ENCODE measurements around the gene TMEM183A. TPM values are rescaled to one million over a fixed set of nuclear protein-coding genes. Genes with fewer than 3 reads are reported as not detected.

The TMEM183A gene
- total and polyA plus RNA-seq, 9 donors = 42.0 to 72.4 (median 46.6) TPM

DNA sequence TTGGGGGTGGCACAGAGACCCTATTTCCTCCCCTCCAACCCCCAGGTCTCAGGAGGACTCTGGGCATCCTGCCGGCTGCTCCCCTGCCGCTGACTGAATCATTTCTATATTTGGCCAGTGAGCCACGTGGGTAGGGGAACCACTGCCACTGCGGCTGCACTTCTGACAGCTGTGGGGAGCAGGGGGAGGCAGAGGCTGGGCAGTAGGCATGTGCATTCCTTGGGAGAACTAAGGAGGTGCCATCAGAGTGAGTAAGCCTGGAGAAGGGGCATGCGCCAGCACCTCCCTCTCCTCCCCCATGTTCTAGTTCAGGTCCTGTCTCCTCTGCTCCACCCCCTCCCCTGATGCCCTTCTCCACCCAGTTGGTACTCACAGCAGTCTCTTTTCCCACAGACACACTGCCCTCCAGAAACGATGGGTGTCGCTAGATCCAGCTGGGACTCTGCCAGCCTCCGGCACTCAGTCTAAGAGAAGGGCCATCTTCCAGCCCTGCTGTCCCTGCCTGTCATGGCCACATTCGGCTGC, 31.1 kb downstream of the TMEM183A start:
- no peak for DNase-seq
- 35 to 42% (median 38%) methylated on average over 9 of the region's 9 CpGs for WGBS, 3 donors
- no peak overlapping the region for H3K27ac ChIP-seq

DNA sequence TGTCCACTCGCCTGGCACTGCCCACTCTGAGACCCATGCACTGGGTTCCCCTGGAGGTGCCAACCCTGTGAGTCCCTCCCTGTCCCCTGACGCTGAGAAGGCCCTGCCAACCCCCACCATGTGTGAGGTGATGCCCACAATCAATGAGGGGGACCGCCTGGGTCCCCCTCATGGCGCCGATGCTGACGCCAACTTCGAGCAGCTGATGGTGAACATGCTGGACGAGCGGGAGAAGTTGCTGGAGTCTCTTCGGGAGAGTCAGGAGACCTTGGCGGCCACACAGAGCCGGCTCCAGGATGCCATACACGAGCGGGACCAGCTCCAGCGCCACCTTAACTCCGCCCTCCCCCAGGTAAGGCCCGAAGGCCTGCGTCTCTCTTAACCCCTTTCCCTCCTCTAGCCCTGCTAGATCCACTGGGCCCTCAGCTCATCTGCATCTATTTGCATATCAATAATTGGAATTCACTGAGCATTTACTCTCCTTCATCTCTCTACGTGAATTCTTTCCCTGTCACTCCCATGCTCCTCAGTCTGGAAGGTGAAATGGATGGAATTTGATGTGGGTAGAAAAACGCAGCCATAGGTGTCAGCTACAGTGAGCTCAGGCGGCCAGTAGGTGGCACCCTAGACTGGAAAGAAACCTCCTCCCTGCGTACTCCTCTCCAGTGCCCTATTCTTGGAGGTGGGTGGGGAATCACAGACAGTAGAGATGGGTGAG, 31.9 kb downstream of the TMEM183A start:
- Histone ChIP-seq H3K4me1 (ENCODE audit: insufficient read depth) (no peaks in the 10 kb centered on the region), H3K36me3 (no peaks in the 10 kb centered on the region), H3K9me3 (no peaks in the 10 kb centered on the region), H3K27me3 (no peaks in the 10 kb centered on the region), H3K27ac (no peak overlapping the region), H3K4me3 (no peak overlapping the region)
- peak; percentile 64 to 81 (median 76) for DNase-seq
- 49 to 61% (median 49%) methylated on average over 20 to 22 of the region's 22 CpGs for WGBS, 3 donors
- no peak for TF ChIP-seq EP300 (IDR thresholded peaks at IDR 0.05)
- TF ChIP-seq, protein P1, sequence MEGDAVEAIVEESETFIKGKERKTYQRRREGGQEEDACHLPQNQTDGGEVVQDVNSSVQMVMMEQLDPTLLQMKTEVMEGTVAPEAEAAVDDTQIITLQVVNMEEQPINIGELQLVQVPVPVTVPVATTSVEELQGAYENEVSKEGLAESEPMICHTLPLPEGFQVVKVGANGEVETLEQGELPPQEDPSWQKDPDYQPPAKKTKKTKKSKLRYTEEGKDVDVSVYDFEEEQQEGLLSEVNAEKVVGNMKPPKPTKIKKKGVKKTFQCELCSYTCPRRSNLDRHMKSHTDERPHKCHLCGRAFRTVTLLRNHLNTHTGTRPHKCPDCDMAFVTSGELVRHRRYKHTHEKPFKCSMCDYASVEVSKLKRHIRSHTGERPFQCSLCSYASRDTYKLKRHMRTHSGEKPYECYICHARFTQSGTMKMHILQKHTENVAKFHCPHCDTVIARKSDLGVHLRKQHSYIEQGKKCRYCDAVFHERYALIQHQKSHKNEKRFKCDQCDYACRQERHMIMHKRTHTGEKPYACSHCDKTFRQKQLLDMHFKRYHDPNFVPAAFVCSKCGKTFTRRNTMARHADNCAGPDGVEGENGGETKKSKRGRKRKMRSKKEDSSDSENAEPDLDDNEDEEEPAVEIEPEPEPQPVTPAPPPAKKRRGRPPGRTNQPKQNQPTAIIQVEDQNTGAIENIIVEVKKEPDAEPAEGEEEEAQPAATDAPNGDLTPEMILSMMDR (IDR thresholded peaks at IDR 0.05) = peak; percentile 66 to 86 (median 75)
- intact Hi-C loops (cut with DNase I) = loop anchor here in 3 of 4 donors (2.0 to 5.0 kb wide), 2 partner anchors 178 to 180 kb away; no protein-coding TSS in a partner anchor

More for the DNA sequence above, 31.1 kb downstream of the TMEM183A start:
- no peaks in the 10 kb centered on the region for H3K27me3 ChIP-seq
- no peak overlapping the region for H3K4me3 ChIP-seq
- H3K9me3 ChIP-seq = no peaks in the 10 kb centered on the region
- intact Hi-C loops (cut with DNase I) = loop anchor here in 3 of 4 donors (2.0 to 5.0 kb wide), 2 partner anchors 179 to 181 kb away; no protein-coding TSS in a partner anchor
- no peaks in the 10 kb centered on the region for H3K36me3 ChIP-seq
- no peaks in the 10 kb centered on the region for H3K4me1 ChIP-seq (ENCODE audit: insufficient read depth)
- TF ChIP-seq EP300 (IDR thresholded peaks at IDR 0.05) = no peak
- TF ChIP-seq, protein P1 (IDR thresholded peaks at IDR 0.05) = no peak
- TF ChIP-seq POLR2A (IDR thresholded peaks at IDR 0.05) = no peak

DNA sequence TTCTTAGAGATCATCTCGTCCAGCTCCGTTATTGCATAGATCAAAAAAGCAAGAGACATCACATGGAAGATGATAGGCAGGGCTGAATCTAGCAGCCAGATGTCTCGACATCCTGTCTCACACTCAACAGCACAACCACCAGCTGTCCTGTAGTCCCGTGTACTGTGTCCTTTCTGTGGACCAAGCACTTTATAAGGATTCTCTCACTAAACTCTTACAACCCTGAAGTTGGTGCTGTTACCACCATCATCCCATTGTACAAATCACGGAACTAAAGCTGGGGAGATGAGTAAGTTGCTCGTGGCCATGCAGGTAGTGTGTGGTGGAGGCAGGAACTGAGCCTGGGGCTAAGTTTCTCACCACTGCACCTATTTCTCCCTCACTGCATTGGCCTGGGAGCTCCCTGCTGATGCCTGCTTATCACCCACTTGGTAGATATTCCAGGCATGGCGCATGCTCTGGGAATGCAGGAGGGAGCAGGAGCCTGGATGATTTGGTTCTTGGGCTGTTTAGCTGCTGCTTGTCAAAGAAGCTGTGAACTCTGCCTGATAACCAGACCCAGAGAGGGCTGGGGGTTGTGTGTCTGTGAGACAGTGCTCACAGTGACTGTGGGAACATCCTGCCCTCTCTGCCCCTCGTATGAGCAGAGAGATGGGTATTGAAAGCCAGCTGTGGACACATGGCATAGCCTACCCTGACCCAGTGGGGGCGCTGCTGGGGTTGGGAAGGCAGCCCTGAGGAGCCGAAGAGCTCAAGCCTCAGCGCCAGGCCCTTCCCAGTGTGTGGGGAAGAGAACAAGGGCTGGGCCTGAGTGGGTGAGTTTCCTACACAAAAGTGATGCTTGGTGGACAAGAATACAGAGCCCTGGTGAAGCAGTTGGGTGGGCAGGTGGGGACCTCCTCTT, 32.7 kb downstream of the TMEM183A start:
- DNase-seq = no peak
- H3K36me3 ChIP-seq = no peaks in the 10 kb centered on the region
- intact Hi-C loops (cut with DNase I) = loop anchor here (2.0 to 5.0 kb wide), 2 partner anchors 177 to 179 kb away; no protein-coding TSS in a partner anchor

More for the DNA sequence above, 32.7 kb downstream of the TMEM183A start:
- Histone ChIP-seq H3K4me1 (ENCODE audit: insufficient read depth) (no peaks in the 10 kb centered on the region), H3K27me3 (no peaks in the 10 kb centered on the region), H3K27ac (no peak overlapping the region), H3K9me3 (no peaks in the 10 kb centered on the region), H3K4me3 (no peak overlapping the region)
- TF ChIP-seq, protein P1 (IDR thresholded peaks at IDR 0.05) = peak in 2 of 3 donors; percentile 1 to 6
- no peak for TF ChIP-seq EP300 (IDR thresholded peaks at IDR 0.05)
- 56 to 59% (median 57%) methylated on average over 11 of the region's 11 CpGs for WGBS, 3 donors

Data from ovary (tissue), 9 donors.